GM12878 (cell line): ENCODE measurements around the gene ATAD2B. TPM values are rescaled to one million over a fixed set of nuclear protein-coding genes. Genes with fewer than 3 reads are reported as not detected.

Experiments
- ATF3 ChIP-seq: IDR thresholded peaks from 2 replicates; pipeline ENCODE4 v1.6.1; 2011; ENCODE audit warnings: low read depth, mild to moderate bottlenecking, low read length, moderate library complexity, borderline replicate concordance; ENCODE audit errors: extremely low read depth
- ATF7 ChIP-seq: fragments of 450-650 bp; IDR thresholded peaks from 2 replicates; pipeline ENCODE4 v1.6.1; 2016; ENCODE audit warnings: low read depth, mild to moderate bottlenecking
- BCL3 ChIP-seq: IDR thresholded peaks from 2 replicates; pipeline ENCODE4 v1.6.1; 2011; ENCODE audit warnings: borderline replicate concordance, low read depth, mild to moderate bottlenecking, moderate library complexity, low read length; ENCODE audit not compliant: insufficient read depth, poor library complexity, severe bottlenecking
- BMI1 ChIP-seq: fragments of 450-650 bp; IDR thresholded peaks from 2 replicates; pipeline ENCODE4 v1.6.1; 2016; ENCODE audit warnings: mild to moderate bottlenecking, moderate library complexity, borderline replicate concordance
- CBX3 ChIP-seq: fragments of 200-600 bp; sonication (generic); IDR thresholded peaks from 2 replicates; pipeline ENCODE4 v1.6.1; 2016; ENCODE audit warnings: low read depth, borderline replicate concordance
- CBX5 ChIP-seq: sonication (generic); IDR thresholded peaks from 2 replicates; pipeline ENCODE4 v1.6.1; 2016; ENCODE audit warnings: low read depth, moderate library complexity, mild to moderate bottlenecking, inconsistent platforms
- CEBPB ChIP-seq, 2 experiments: fragments of 150-350 bp in 1 of 2; IDR thresholded peaks; 2 replicates each; pipeline ENCODE4 v1.6.1; 2012 to 2014; ENCODE audit warnings: low read depth in 2 of 2, low read length in 2 of 2, borderline replicate concordance in 1 of 2, inconsistent platforms in 1 of 2
- FOXK2 ChIP-seq: fragments of 450-650 bp; IDR thresholded peaks from 2 replicates; pipeline ENCODE4 v1.6.1; 2017; ENCODE audit warnings: mild to moderate bottlenecking, moderate library complexity
- GATAD2B ChIP-seq: fragments of 450-650 bp; conservative IDR thresholded peaks from 2 replicates; pipeline ENCODE4 v1.6.1; 2017; ENCODE audit warnings: low read depth, mild to moderate bottlenecking, moderate library complexity
- KDM1A ChIP-seq: fragments of 200-600 bp; sonication (generic); IDR thresholded peaks from 2 replicates; pipeline ENCODE4 v1.6.1; 2016; ENCODE audit warnings: borderline replicate concordance
- NFIC ChIP-seq: IDR thresholded peaks from 2 replicates; pipeline ENCODE4 v1.6.1; 2012; ENCODE audit warnings: low read depth, mild to moderate bottlenecking, inconsistent platforms, low read length, moderate library complexity
- NR2C2 ChIP-seq: IDR thresholded peaks from 2 replicates; pipeline ENCODE4 v1.6.1; 2011; ENCODE audit warnings: borderline replicate concordance, low read depth; ENCODE audit not compliant: control insufficient read depth, insufficient read length
- PKNOX1 ChIP-seq: fragments of 450-650 bp; IDR thresholded peaks from 2 replicates; pipeline ENCODE4 v1.6.1; 2016; ENCODE audit warnings: mild to moderate bottlenecking
- RELA ChIP-seq: fragments of 450-650 bp; IDR thresholded peaks from 2 replicates; pipeline ENCODE4 v1.8.0; 2014; ENCODE audit warnings: borderline replicate concordance; ENCODE audit not compliant: partially characterized antibody
- SMAD1 ChIP-seq: fragments of 450-650 bp; IDR thresholded peaks from 2 replicates; pipeline ENCODE4 v1.6.1; 2018; ENCODE audit warnings: mild to moderate bottlenecking, low read depth; ENCODE audit not compliant: partially characterized antibody
- TAF1 ChIP-seq: IDR thresholded peaks from 2 replicates; pipeline ENCODE4 v1.6.1; 2011; ENCODE audit warnings: mild to moderate bottlenecking, low read depth, low read length, borderline replicate concordance
- ZNF217 ChIP-seq: fragments of 450-650 bp; IDR thresholded peaks from 2 replicates; pipeline ENCODE4 v1.6.1; 2017; ENCODE audit warnings: antibody characterized with exemption, mild to moderate bottlenecking
- polyA plus RNA-seq, 11 experiments: library from polyadenylated mRNA; depleted of rRNA in 4 of 11; unstranded in 6 of 11; stranded (reverse) in 5 of 11; fragments of >200 nt; fragmentation: Nextera tagmentation in 4 of 11; fragmentation: Illumina TruSeq in 1 of 11; extraction: Ambion mirVana in 4 of 11; extraction: Trizol in 1 of 11; gene quantifications; 1 replicate in 1 of 11; 2 replicates in 10 of 11; pipeline versions ENCODE4 v1.2.1 to v1.2.3, GENCODE V29; 2011 to 2016; ENCODE audit warnings: inconsistent platforms in 2 of 11, missing spikeins in 2 of 11, low read depth in 1 of 11
- total RNA-seq, 4 experiments: library from RNA; depleted of rRNA in 3 of 4; stranded (reverse); fragments of >200 nt in 3 of 4; fragmentation: Illumina TruSeq in 1 of 4; extraction: Trizol in 1 of 4; gene quantifications; 2 replicates each; pipeline versions ENCODE4 v1.2.1 to v1.2.3, GENCODE V29; 2013 to 2021
- TF ChIP-seq, protein P1 (sequence below): IDR thresholded peaks from 2 replicates; pipeline ENCODE4 v1.6.1; 2011; ENCODE audit warnings: mild to moderate bottlenecking, low read depth, low read length, moderate library complexity; ENCODE audit not compliant: insufficient replicate concordance
- TF ChIP-seq, protein P2 (sequence below): fragments of 450-650 bp; IDR thresholded peaks from 2 replicates; pipeline ENCODE4 v1.6.1; 2017; ENCODE audit warnings: mild to moderate bottlenecking, low read depth, inconsistent platforms; ENCODE audit not compliant: poor library complexity, severe bottlenecking

The ATAD2B gene
- total and polyA plus RNA-seq, 10 of the 15 experiments (the other 5 are each of a cell fraction or from before 2014, with no cell fraction given), result 3.6 to 29.9 (median 16.8) TPM

GRCh38 chr2:23926750-23927571 is at the start of gene ATAD2B (continued):
- TF ChIP-seq TAF1, result peak; percentile 94
- TF ChIP-seq BCL3, result peak; percentile 71
- no peak for TF ChIP-seq NFIC
- peak; percentile 88 for TF ChIP-seq PKNOX1
- TF ChIP-seq ZNF217, result peak; percentile 72; the same call in 1 of the 2 replicates
- TF ChIP-seq RELA, result peak; percentile 93
- TF ChIP-seq, protein P1, sequence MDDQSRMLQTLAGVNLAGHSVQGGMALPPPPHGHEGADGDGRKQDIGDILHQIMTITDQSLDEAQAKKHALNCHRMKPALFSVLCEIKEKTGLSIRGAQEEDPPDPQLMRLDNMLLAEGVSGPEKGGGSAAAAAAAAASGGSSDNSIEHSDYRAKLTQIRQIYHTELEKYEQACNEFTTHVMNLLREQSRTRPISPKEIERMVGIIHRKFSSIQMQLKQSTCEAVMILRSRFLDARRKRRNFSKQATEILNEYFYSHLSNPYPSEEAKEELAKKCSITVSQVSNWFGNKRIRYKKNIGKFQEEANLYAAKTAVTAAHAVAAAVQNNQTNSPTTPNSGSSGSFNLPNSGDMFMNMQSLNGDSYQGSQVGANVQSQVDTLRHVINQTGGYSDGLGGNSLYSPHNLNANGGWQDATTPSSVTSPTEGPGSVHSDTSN, result peak; percentile 34
- no peak for TF ChIP-seq CBX3
- TF ChIP-seq CEBPB (IDR thresholded peaks at IDR 0.05; ENCODE audit: borderline replicate concordance in 1 of 2, low read depth in 2 of 2, low read length in 2 of 2), result no peak
- peak; percentile 54 for TF ChIP-seq ATF7
- TF ChIP-seq GATAD2B, result peak; percentile 91
- TF ChIP-seq FOXK2, result no peak
- no peak for TF ChIP-seq ATF3
- peak; percentile 54 for TF ChIP-seq SMAD1
- TF ChIP-seq BMI1, result no peak
- TF ChIP-seq KDM1A, result no peak
- peak; percentile 71; the same call in 1 of the 2 replicates for TF ChIP-seq CBX5
- TF ChIP-seq, protein P2, sequence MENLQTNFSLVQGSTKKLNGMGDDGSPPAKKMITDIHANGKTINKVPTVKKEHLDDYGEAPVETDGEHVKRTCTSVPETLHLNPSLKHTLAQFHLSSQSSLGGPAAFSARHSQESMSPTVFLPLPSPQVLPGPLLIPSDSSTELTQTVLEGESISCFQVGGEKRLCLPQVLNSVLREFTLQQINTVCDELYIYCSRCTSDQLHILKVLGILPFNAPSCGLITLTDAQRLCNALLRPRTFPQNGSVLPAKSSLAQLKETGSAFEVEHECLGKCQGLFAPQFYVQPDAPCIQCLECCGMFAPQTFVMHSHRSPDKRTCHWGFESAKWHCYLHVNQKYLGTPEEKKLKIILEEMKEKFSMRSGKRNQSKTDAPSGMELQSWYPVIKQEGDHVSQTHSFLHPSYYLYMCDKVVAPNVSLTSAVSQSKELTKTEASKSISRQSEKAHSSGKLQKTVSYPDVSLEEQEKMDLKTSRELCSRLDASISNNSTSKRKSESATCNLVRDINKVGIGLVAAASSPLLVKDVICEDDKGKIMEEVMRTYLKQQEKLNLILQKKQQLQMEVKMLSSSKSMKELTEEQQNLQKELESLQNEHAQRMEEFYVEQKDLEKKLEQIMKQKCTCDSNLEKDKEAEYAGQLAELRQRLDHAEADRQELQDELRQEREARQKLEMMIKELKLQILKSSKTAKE, result no peak
- TF ChIP-seq NR2C2, result no peak
